ENCODE measurements around the gene R3HCC1L. TPM values are rescaled to one million over a fixed set of nuclear protein-coding genes. Genes with fewer than 3 reads are reported as not detected.
"Not testable (repeated sequence)": the region's sequence is repeated elsewhere in the genome, so short reads cannot be mapped to it uniquely, and the experiment has no call there.

R3HCC1L gene
- total and polyA plus RNA-seq, 2 of the 4 experiments (the other 2 are of a cell fraction) = 8.3 to 14.7 TPM

GRCh38 chr10:98173260-98173659, 38.8 kb downstream of the R3HCC1L start:
- H3K27me3 ChIP-seq (ENCODE audit: control insufficient read depth, insufficient read depth, low read length) = no peaks in the 10 kb centered on the region
- peaks cover 19 to 31% of the 10 kb centered on the region in 2 experiments for H3K79me1 ChIP-seq (ENCODE audit: low read depth in 1 of 2, low read length in 2 of 2)
- CTCF ChIA-PET = interaction anchor here (1.2 kb wide), 2 partner anchors 10 to 136 kb away, joined by 3 to 4 read pairs; no protein-coding TSS in a partner anchor
- dilution Hi-C loops (cut with HindIII; ENCODE audit: low sequenced_read_pairs, unreplicated experiment) = no loop called here
- H3K9me3 ChIP-seq (ENCODE audit: control insufficient read depth, insufficient read depth, low read length) = no peaks in the 10 kb centered on the region
- H3K14ac ChIP-seq (replicated peaks; ENCODE audit: low read depth, low read length) = no peak overlapping the region
- H2AK5ac ChIP-seq (ENCODE audit: low read depth, low read length) = no peak overlapping the region
- no peak overlapping the region for H4K91ac ChIP-seq (ENCODE audit: insufficient read depth, low read depth, low read length)
- intact Hi-C loops (cut with micrococcal nuclease) = loop anchor here (5.0 to 10.0 kb wide), 2 partner anchors 54 to 242 kb away; partner anchors contain the start of gene PYROXD2
- no TSS peak for BruUV-seq (replicated peaks)
- no peak overlapping the region for H4K8ac ChIP-seq (ENCODE audit: low read depth in 2 of 2, low read length in 2 of 2)
- no peak overlapping the region for H3K18ac ChIP-seq (ENCODE audit: low read depth, low read length)
- H2BK120ac ChIP-seq (ENCODE audit: low read depth, low read length) = no peak overlapping the region
- H4K5ac ChIP-seq (ENCODE audit: low read depth, low read length) = no peak overlapping the region
- H2BK15ac ChIP-seq (ENCODE audit: low read depth, low read length) = no peak overlapping the region
- H3K27ac ChIP-seq (ENCODE audit: insufficient read depth, low read length) = no peak overlapping the region
- no peaks in the 10 kb centered on the region for H3K4me1 ChIP-seq (ENCODE audit: control insufficient read depth, insufficient read depth, low read length)
- in situ Hi-C loops (cut with MboI; ENCODE audit: low sequenced_read_pairs) = no loop called here
- WGBS, 2 experiments (ENCODE audit: extremely low coverage in 2 of 2, insufficient read length in 1 of 2) = 79% methylated on average over 3 of the region's 6 CpGs; no CpG with 5 or more reads in 1 of the 2 experiments
- no peak overlapping the region for H3K23ac ChIP-seq (ENCODE audit: low read depth, low read length)
- POLR2A ChIA-PET (ENCODE audit: unreplicated experiment) = no interaction called here
- no peak overlapping the region for H3K4me3 ChIP-seq (ENCODE audit: insufficient read depth, low read depth, low read length)
- no peak for DNase-seq
- H3K9ac ChIP-seq (ENCODE audit: low read depth, low read length) = no peak overlapping the region
- H2BK20ac ChIP-seq (ENCODE audit: low read depth, low read length) = no peak overlapping the region
- H3K9me1 ChIP-seq (ENCODE audit: insufficient read depth, low read length) = no peaks in the 10 kb centered on the region; the same call in 1 of the 2 replicates
- H2AFZ ChIP-seq (replicated peaks; ENCODE audit: low read length, poor library complexity) = no peak overlapping the region
- no peak overlapping the region for H3K4ac ChIP-seq (ENCODE audit: low read depth, low read length)
- no peak overlapping the region for H2AK9ac ChIP-seq (replicated peaks; ENCODE audit: low read depth, low read length, poor library complexity)
- no peak overlapping the region for H3K56ac ChIP-seq (ENCODE audit: extremely low read depth, insufficient read depth, low read length)
- peaks cover 7% of the 10 kb centered on the region; the same call in 1 of the 2 replicates for H4K20me1 ChIP-seq (ENCODE audit: insufficient read depth, low read length)
- H3K36me3 ChIP-seq (ENCODE audit: control insufficient read depth, insufficient read depth, low read length) = peaks cover 5% of the 10 kb centered on the region; the same call in 1 of the 2 replicates
- no peak for ATAC-seq (ENCODE audit: low read depth)
- H2BK5ac ChIP-seq (ENCODE audit: low read depth, low read length, poor library complexity, severe bottlenecking) = no peak overlapping the region
- TF ChIP-seq SMC3 (IDR thresholded peaks at IDR 0.05; ENCODE audit: low read depth, low read length) (no peak), MAFK (IDR thresholded peaks at IDR 0.05; ENCODE audit: low read depth, low read length) (no peak), POLR2A (IDR thresholded peaks at IDR 0.05; ENCODE audit: low read depth, low read length) (no peak), ELK1 (IDR thresholded peaks at IDR 0.05; ENCODE audit: borderline replicate concordance, low read depth, low read length) (no peak), NFE2L2 (IDR thresholded peaks at IDR 0.05; ENCODE audit: low read depth, low read length) (no peak), RCOR1 (IDR thresholded peaks at IDR 0.05; ENCODE audit: insufficient replicate concordance, low read length) (no peak)
- H3K4me2 ChIP-seq (ENCODE audit: low read depth, low read length) = no peak overlapping the region

GRCh38 chr10:98182351-98182915, 48.0 kb downstream of the R3HCC1L start:
- H2AK5ac ChIP-seq (ENCODE audit: low read depth, low read length); H4K8ac ChIP-seq (ENCODE audit: low read depth in 2 of 2, low read length in 2 of 2); H4K5ac ChIP-seq (ENCODE audit: low read depth, low read length); ATAC-seq (ENCODE audit: low read depth); intact Hi-C loops (cut with micrococcal nuclease); H2BK120ac ChIP-seq (ENCODE audit: low read depth, low read length); H4K20me1 ChIP-seq (ENCODE audit: insufficient read depth, low read length); H3K27ac ChIP-seq (ENCODE audit: insufficient read depth, low read length); H2AK9ac ChIP-seq (replicated peaks; ENCODE audit: low read depth, low read length, poor library complexity); H2AFZ ChIP-seq (replicated peaks; ENCODE audit: low read length, poor library complexity); H3K36me3 ChIP-seq (ENCODE audit: control insufficient read depth, insufficient read depth, low read length); H2BK15ac ChIP-seq (ENCODE audit: low read depth, low read length); DNase-seq; H3K56ac ChIP-seq (ENCODE audit: extremely low read depth, insufficient read depth, low read length); H3K14ac ChIP-seq (replicated peaks; ENCODE audit: low read depth, low read length); H3K23ac ChIP-seq (ENCODE audit: low read depth, low read length); H4K91ac ChIP-seq (ENCODE audit: insufficient read depth, low read depth, low read length); in situ Hi-C loops (cut with MboI; ENCODE audit: low sequenced_read_pairs); H3K4me1 ChIP-seq (ENCODE audit: control insufficient read depth, insufficient read depth, low read length); H2BK5ac ChIP-seq (ENCODE audit: low read depth, low read length, poor library complexity, severe bottlenecking); H3K4me3 ChIP-seq (ENCODE audit: insufficient read depth, low read depth, low read length); H3K9me3 ChIP-seq (ENCODE audit: control insufficient read depth, insufficient read depth, low read length); H3K4ac ChIP-seq (ENCODE audit: low read depth, low read length); H3K4me2 ChIP-seq (ENCODE audit: low read depth, low read length); H2BK20ac ChIP-seq (ENCODE audit: low read depth, low read length); H3K9me1 ChIP-seq (ENCODE audit: insufficient read depth, low read length); POLR2A ChIA-PET (ENCODE audit: unreplicated experiment); H3K27me3 ChIP-seq (ENCODE audit: control insufficient read depth, insufficient read depth, low read length); BruUV-seq (replicated peaks); dilution Hi-C loops (cut with HindIII; ENCODE audit: low sequenced_read_pairs, unreplicated experiment); H3K9ac ChIP-seq (ENCODE audit: low read depth, low read length); H3K18ac ChIP-seq (ENCODE audit: low read depth, low read length); CTCF ChIA-PET: not testable (repeated sequence)
- H3K79me1 ChIP-seq (ENCODE audit: low read depth in 1 of 2, low read length in 2 of 2) = peaks cover 11 to 27% of the 10 kb centered on the region in 2 experiments; a peak in 3 of 4 replicates
- 96% methylated on average over 9 of the region's 14 CpGs; no CpG with 5 or more reads in 1 of the 2 experiments for WGBS, 2 experiments (ENCODE audit: extremely low coverage in 2 of 2, insufficient read length in 1 of 2)
